Parathyroid adenoma (tissue), 2 donors: ENCODE measurements around the gene OR13J1.

Source experiments
- H2AFZ ChIP-seq: fragments of 300-600 bp; sonication (generic); one replicate; pipeline ENCODE4 v1.7.0; 2017; ENCODE audit warnings: antibody characterized with exemption, mild to moderate bottlenecking
- H3K27ac ChIP-seq: fragments of 300-600 bp; sonication (generic); one replicate; pipeline ENCODE4 v1.7.0; 2017
- H3K27me3 ChIP-seq: fragments of 300-600 bp; sonication (generic); one replicate; pipeline ENCODE4 v1.7.0; 2017; ENCODE audit warnings: low read length; ENCODE audit not compliant: control insufficient read depth, insufficient read depth
- H3K36me3 ChIP-seq: fragments of 300-600 bp; sonication (generic); one replicate; pipeline ENCODE4 v1.7.0; 2017; ENCODE audit warnings: low read length; ENCODE audit not compliant: control insufficient read depth, insufficient read depth
- H3K4me1 ChIP-seq: fragments of 300-600 bp; sonication (generic); one replicate; pipeline ENCODE4 v1.7.0; 2017; ENCODE audit warnings: control low read depth
- H3K4me2 ChIP-seq: fragments of 300-600 bp; sonication (generic); one replicate; pipeline ENCODE4 v1.7.0; 2017; ENCODE audit warnings: low read length
- H3K4me3 ChIP-seq: fragments of 300-600 bp; sonication (generic); one replicate; pipeline ENCODE4 v1.7.0; 2017; ENCODE audit warnings: low read depth, low read length
- H3K79me2 ChIP-seq: fragments of 300-600 bp; sonication (generic); one replicate; pipeline ENCODE4 v1.7.0; 2017; ENCODE audit warnings: control low read depth
- H3K9ac ChIP-seq: fragments of 300-600 bp; sonication (generic); one replicate; pipeline ENCODE4 v1.7.0; 2017; ENCODE audit warnings: mild to moderate bottlenecking
- H3K9me3 ChIP-seq: fragments of 300-600 bp; sonication (generic); one replicate; pipeline ENCODE4 v1.7.0; 2017; ENCODE audit warnings: low read length; ENCODE audit not compliant: control insufficient read depth
- TF ChIP-seq, protein P1 (sequence below): fragments of 300-600 bp; sonication (generic); IDR thresholded peaks from one replicate; pipeline ENCODE4 v1.7.0; 2017; ENCODE audit warnings: antibody characterized with exemption, mild to moderate bottlenecking
- donor health status: primary hyperparathyroidism.

The OR13J1 gene

DNA sequence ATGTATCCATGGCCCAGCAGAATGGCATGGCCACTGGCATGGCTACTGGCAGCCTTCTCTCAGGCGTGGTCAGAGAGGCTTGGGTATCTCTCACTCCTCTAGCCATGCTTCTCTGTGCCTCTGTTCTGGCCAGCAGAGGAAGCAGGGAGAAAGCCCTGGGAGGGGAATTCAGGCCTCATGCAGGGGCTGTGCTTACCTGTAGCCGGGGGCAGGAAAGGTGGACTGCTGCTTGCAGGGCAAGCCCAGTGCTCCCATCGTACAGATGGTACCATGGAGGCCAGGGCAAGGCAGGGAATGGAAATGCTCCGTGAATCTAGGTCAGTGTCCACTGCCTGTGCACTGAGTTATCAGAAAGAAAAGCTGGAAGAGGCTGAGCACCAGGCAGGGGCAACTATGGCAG, 2.7 kb downstream of the OR13J1 start:
- no peak overlapping the region for H3K4me2 ChIP-seq
- no peaks in the 10 kb centered on the region for H3K9me3 ChIP-seq
- H3K27me3 ChIP-seq = peaks cover 2% of the 10 kb centered on the region
- no peaks in the 10 kb centered on the region for H3K36me3 ChIP-seq
- no peaks in the 10 kb centered on the region for H3K4me1 ChIP-seq
- H3K4me3 ChIP-seq = no peak overlapping the region
- no peak overlapping the region for H2AFZ ChIP-seq
- TF ChIP-seq, protein P1, sequence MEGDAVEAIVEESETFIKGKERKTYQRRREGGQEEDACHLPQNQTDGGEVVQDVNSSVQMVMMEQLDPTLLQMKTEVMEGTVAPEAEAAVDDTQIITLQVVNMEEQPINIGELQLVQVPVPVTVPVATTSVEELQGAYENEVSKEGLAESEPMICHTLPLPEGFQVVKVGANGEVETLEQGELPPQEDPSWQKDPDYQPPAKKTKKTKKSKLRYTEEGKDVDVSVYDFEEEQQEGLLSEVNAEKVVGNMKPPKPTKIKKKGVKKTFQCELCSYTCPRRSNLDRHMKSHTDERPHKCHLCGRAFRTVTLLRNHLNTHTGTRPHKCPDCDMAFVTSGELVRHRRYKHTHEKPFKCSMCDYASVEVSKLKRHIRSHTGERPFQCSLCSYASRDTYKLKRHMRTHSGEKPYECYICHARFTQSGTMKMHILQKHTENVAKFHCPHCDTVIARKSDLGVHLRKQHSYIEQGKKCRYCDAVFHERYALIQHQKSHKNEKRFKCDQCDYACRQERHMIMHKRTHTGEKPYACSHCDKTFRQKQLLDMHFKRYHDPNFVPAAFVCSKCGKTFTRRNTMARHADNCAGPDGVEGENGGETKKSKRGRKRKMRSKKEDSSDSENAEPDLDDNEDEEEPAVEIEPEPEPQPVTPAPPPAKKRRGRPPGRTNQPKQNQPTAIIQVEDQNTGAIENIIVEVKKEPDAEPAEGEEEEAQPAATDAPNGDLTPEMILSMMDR = no peak
- no peak overlapping the region for H3K9ac ChIP-seq
- H3K79me2 ChIP-seq = no peaks in the 10 kb centered on the region
- H3K27ac ChIP-seq = no peak overlapping the region

DNA sequence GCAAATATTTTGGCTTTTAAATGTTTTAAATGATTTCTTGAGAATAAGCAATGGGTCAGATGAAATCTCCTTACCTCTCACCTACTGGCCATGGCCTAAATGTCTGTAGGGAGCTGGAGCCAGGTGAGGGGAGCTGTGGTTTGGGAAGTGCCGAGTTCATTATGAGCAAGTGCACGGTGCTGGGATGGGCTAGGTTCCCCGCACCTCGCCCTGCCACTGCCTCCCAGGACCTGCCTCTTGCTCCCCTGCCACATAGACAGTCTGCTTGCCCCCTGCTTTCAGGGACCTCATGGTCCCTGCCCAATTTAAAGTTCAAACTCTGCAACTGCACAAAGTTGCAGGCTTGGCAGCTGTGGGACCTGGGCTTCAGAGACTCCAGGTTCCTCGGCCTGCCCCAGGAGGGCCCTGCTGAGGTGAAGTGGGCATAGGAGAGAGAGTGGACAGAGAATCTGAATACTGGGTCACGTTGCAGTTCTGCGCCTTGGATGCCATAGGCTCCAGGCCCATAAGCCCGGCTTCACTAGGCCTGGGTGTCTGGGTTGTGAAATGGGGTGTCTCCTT, 5.4 kb downstream of the OR13J1 start:
- H3K4me3 ChIP-seq = no peak overlapping the region
- peaks cover 2% of the 10 kb centered on the region for H3K27me3 ChIP-seq
- H3K4me2 ChIP-seq = no peak overlapping the region
- TF ChIP-seq, protein P1 = no peak
- H2AFZ ChIP-seq = no peak overlapping the region
- no peaks in the 10 kb centered on the region for H3K36me3 ChIP-seq
- H3K9me3 ChIP-seq = no peaks in the 10 kb centered on the region
- no peak overlapping the region for H3K27ac ChIP-seq
- no peaks in the 10 kb centered on the region for H3K4me1 ChIP-seq
- no peak overlapping the region for H3K9ac ChIP-seq
- H3K79me2 ChIP-seq = no peaks in the 10 kb centered on the region

DNA sequence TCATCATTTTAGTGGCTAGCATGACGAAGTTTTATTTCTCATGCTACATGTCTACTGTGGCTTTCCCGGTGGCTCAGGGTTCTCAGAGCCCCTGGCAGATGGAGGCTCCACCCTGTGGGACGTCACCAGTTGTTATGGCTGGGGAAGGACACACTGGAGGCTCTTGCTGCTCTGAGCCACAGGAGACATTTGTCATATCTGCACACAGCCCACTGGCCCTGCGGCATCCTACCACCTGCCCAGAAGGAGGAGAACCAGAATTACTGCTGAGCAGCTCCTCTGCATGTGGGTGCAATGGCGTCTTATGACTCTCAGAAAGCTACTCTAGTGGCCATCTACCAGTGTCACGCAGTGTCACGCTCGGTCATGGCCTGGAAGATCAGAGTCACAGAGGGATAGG, 6.6 kb downstream of the OR13J1 start:
- Histone ChIP-seq H3K27me3 (peaks cover 2% of the 10 kb centered on the region), H3K4me3 (no peak overlapping the region), H3K36me3 (no peaks in the 10 kb centered on the region), H3K9me3 (no peaks in the 10 kb centered on the region), H3K4me2 (no peak overlapping the region), H2AFZ (no peak overlapping the region), H3K9ac (no peak overlapping the region), H3K4me1 (peaks cover 2% of the 10 kb centered on the region), H3K79me2 (no peaks in the 10 kb centered on the region), H3K27ac (no peak overlapping the region)
- TF ChIP-seq, protein P1 = no peak

DNA sequence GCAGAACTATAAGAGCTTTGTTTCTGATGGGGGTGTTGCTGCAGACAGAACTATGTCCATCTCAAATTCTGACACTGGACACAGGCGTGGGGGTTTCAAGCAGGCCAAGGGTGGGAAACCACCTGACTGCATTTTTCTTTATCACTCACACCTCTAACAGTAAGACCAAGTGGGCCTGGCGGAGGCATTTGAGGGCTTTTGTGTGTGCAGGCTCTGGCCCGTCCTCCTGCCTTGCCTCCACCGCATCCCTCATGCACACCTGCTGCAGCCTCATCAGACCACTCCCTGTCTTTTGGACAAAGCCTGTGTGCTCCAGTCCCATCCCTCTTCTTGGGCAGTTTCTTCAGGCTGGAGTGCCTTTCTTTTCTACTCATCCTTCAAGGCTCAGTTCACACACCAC, 7.9 kb downstream of the OR13J1 start:
- H3K36me3 ChIP-seq = no peaks in the 10 kb centered on the region
- no peaks in the 10 kb centered on the region for H3K9me3 ChIP-seq
- no peak overlapping the region for H2AFZ ChIP-seq
- no peak overlapping the region for H3K9ac ChIP-seq
- no peaks in the 10 kb centered on the region for H3K79me2 ChIP-seq
- no peak overlapping the region for H3K4me2 ChIP-seq
- TF ChIP-seq, protein P1 = no peak
- no peak overlapping the region for H3K27ac ChIP-seq
- peaks cover 4% of the 10 kb centered on the region for H3K4me1 ChIP-seq
- H3K27me3 ChIP-seq = peaks cover 2% of the 10 kb centered on the region
- H3K4me3 ChIP-seq = no peak overlapping the region

DNA sequence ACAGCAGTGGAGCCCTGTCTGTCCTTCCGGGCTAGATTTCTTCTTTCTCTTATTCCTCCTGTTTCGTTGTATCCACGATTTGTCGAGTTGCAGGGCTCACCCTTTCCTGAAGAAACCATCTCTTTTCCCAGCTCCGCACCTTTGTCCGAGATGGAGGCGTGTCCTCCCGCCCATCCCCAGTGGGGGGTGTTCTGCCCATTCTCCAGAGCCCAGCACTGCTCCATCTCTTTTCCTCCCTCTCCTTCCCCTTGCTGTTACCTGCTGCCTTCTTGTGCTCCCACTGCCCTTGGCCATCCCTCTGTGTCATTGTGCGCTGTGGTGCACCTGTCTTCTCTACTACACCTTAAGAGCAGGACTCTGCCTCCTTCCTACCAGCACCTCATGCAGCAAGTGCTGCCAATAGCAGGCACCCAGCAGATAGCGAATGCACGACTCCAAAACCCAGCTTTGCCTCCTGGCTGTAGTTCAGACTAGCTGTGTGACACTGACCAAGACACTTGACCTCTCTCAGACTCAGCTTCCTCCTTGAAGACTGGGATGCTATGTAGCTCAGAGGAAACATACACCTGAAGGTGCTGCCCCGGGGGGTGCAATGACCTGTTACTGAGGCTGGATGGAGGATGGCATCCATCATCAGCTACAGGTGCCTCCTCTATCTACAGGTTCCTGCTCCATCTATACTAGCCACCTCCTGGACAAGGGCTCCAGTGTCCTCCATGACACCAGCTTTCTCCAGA, 8.9 kb downstream of the OR13J1 start:
- Histone ChIP-seq H3K79me2 (no peaks in the 10 kb centered on the region), H3K4me2 (no peak overlapping the region), H3K9me3 (no peaks in the 10 kb centered on the region), H2AFZ (no peak overlapping the region), H3K9ac (no peak overlapping the region), H3K4me3 (no peak overlapping the region), H3K27me3 (peaks cover 2% of the 10 kb centered on the region), H3K27ac (no peak overlapping the region), H3K4me1 (peaks cover 4% of the 10 kb centered on the region), H3K36me3 (no peaks in the 10 kb centered on the region)
- TF ChIP-seq, protein P1 = no peak
